OCI-LY1 (cell line): ENCODE data around the gene CABCOCO1.

Experiments used
- EZH2 ChIP-seq: fragments of 200-600 bp; sonication (generic), shearing (Covaris generic); IDR thresholded peaks from 2 replicates; pipeline ENCODE4 v1.8.0; 2017; ENCODE audit warnings: borderline replicate concordance, mixed run types, mild to moderate bottlenecking, antibody characterized with exemption, low read length, moderate library complexity, mixed read lengths
- TF ChIP-seq, protein P1 (sequence below): fragments of 200-600 bp; sonication (generic), shearing (Covaris generic); IDR thresholded peaks from 2 replicates; pipeline ENCODE4 v1.5.1; 2017; ENCODE audit warnings: mild to moderate bottlenecking, antibody characterized with exemption, low read length, moderate library complexity, mixed read lengths

- TF ChIP-seq, protein P1, sequence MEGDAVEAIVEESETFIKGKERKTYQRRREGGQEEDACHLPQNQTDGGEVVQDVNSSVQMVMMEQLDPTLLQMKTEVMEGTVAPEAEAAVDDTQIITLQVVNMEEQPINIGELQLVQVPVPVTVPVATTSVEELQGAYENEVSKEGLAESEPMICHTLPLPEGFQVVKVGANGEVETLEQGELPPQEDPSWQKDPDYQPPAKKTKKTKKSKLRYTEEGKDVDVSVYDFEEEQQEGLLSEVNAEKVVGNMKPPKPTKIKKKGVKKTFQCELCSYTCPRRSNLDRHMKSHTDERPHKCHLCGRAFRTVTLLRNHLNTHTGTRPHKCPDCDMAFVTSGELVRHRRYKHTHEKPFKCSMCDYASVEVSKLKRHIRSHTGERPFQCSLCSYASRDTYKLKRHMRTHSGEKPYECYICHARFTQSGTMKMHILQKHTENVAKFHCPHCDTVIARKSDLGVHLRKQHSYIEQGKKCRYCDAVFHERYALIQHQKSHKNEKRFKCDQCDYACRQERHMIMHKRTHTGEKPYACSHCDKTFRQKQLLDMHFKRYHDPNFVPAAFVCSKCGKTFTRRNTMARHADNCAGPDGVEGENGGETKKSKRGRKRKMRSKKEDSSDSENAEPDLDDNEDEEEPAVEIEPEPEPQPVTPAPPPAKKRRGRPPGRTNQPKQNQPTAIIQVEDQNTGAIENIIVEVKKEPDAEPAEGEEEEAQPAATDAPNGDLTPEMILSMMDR: no peak
- no peak for TF ChIP-seq EZH2
Observed at GRCh38 chr10:61642150-61642571, 20.6 kb upstream of the CABCOCO1 start.
